Stimulated activated naive CD4-positive, alpha-beta T cell treated with Interleukin-2 at 50 U/mL for 16 hours (primary cell): Measurements from ENCODE around the gene TMEM208.

ENCODE experiments used
- DNase-seq: peaks from one replicate; lab custom pipeline; 2025; lab: John Stamatoyannopoulos, UW

Gene TMEM208

GRCh38 chr16:67237396-67238277, 10.7 kb downstream of the TMEM208 start:
- no peak for DNase-seq

- no peak for DNase-seq
Measured at GRCh38 chr16:67238278-67238575, 11.3 kb downstream of the TMEM208 start.

GRCh38 chr16:67238806-67239470, 12.0 kb downstream of the TMEM208 start:
- no peak for DNase-seq

- no peak for DNase-seq
Measured at GRCh38 chr16:67240506-67240905, 13.6 kb downstream of the TMEM208 start.

- DNase-seq, result no peak
Measured at GRCh38 chr16:67241008-67241900, 14.3 kb downstream of the TMEM208 start.

GRCh38 chr16:67242138-67242730, 15.3 kb downstream of the TMEM208 start:
- DNase-seq, result no peak

- DNase-seq, result no peak
Measured at GRCh38 chr16:67243481-67243880, 16.6 kb downstream of the TMEM208 start.

GRCh38 chr16:67244387-67245185, 17.7 kb downstream of the TMEM208 start:
- DNase-seq, result peak; percentile 78

GRCh38 chr16:67245186-67245585, 18.3 kb downstream of the TMEM208 start:
- DNase-seq, result no peak

GRCh38 chr16:67245674-67246080, 18.7 kb downstream of the TMEM208 start:
- DNase-seq, result no peak

- peak; percentile 53 for DNase-seq
Measured at GRCh38 chr16:67246081-67246755, 19.3 kb downstream of the TMEM208 start.

GRCh38 chr16:67246756-67247191, 19.8 kb downstream of the TMEM208 start:
- DNase-seq, result peak; percentile 53

- peak; percentile 97 for DNase-seq
Measured at GRCh38 chr16:67247192-67248072, 20.5 kb downstream of the TMEM208 start, which contains the start of gene FHOD1. TSS of gene FHOD1 (minus strand) at chr16:67247481. CDS start at chr16:67247410, 71 bp downstream.

GRCh38 chr16:67248073-67248400, 21.1 kb downstream of the TMEM208 start:
- no peak for DNase-seq

- no peak for DNase-seq
Measured at GRCh38 chr16:67248401-67249177, 21.7 kb downstream of the TMEM208 start, which contains the start of gene SLC9A5. TSS of gene SLC9A5 (plus strand) at chr16:67248979. CDS start at chr16:67249015, 36 bp downstream.

GRCh38 chr16:67249178-67250044, 22.5 kb downstream of the TMEM208 start:
- no peak for DNase-seq

GRCh38 chr16:67250045-67250327, 23.1 kb downstream of the TMEM208 start:
- no peak for DNase-seq
